Measurements from ENCODE around the gene TRIM40.

Gene TRIM40

DNA sequence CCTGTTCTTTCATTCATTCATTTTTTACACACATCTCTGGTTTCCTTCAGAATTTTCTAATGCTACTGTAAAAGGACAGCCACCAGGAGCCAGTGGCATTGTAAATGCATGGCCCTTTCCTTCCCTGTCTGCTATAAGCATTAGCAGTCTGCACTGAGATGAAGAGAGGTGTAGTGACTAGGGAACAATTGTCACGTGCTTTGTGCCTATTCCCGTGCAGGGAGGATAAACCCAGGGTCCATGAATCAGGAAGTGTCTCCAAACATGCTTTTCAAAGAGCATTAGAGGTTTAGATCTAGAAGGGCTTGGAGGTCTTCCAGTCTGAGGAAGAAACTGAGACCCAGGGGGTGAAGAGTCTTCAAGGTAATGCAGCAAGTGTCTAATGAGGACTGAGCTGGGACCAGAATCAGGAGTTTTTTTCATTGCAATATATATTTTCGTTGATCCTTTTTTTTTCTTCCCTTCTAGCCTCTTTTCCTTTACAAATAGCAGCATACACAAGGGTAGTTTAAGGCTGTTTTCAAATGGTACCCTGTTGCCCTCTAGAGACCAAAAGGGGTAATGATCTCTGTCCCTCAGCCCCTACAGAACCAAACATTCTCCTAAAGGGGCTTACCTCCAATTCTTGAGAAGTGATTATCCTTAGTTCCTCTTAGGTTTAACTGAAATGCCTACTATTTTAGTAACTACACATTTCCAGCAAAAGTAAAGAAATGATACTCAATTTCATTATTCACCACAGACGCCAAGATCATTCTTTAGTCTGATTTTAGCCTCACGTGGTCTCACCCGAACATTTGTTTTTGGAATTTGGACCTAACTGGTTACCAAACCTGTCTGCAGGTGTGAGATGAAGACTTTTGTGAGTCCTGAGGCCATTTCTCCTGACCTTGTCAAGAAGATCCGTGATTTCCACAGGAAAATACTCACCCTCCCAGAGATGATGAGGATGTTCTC is 34.0 kb downstream of the TRIM40 start:
- no peak for TF ChIP-seq TAF1 (IDR thresholded peaks at IDR 0.05; ENCODE audit: borderline replicate concordance, insufficient read depth, low read length)
- TF ChIP-seq SIN3A (IDR thresholded peaks at IDR 0.05; ENCODE audit: borderline replicate concordance, insufficient read depth, low read length), result no peak

DNA sequence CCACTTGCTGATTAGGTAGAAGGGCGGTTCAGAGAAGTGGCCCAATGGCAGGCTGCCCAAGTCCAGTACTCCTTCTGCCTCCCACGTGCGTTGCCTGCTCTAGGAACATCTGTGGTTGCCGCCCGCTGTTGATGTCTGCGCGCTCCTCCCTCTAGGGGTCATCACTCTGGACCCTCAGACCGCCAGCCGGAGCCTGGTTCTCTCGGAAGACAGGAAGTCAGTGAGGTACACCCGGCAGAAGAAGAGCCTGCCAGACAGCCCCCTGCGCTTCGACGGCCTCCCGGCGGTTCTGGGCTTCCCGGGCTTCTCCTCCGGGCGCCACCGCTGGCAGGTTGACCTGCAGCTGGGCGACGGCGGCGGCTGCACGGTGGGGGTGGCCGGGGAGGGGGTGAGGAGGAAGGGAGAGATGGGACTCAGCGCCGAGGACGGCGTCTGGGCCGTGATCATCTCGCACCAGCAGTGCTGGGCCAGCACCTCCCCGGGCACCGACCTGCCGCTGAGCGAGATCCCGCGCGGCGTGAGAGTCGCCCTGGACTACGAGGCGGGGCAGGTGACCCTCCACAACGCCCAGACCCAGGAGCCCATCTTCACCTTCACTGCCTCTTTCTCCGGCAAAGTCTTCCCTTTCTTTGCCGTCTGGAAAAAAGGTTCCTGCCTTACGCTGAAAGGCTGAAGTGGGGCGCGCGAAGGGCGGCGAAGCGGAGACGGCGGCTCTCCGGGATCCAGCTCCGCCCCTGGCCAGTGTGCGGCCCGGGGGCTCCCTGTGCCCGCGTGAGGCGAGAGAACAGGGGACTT is 35.9 kb downstream of the TRIM40 start:
- TF ChIP-seq, protein P1, sequence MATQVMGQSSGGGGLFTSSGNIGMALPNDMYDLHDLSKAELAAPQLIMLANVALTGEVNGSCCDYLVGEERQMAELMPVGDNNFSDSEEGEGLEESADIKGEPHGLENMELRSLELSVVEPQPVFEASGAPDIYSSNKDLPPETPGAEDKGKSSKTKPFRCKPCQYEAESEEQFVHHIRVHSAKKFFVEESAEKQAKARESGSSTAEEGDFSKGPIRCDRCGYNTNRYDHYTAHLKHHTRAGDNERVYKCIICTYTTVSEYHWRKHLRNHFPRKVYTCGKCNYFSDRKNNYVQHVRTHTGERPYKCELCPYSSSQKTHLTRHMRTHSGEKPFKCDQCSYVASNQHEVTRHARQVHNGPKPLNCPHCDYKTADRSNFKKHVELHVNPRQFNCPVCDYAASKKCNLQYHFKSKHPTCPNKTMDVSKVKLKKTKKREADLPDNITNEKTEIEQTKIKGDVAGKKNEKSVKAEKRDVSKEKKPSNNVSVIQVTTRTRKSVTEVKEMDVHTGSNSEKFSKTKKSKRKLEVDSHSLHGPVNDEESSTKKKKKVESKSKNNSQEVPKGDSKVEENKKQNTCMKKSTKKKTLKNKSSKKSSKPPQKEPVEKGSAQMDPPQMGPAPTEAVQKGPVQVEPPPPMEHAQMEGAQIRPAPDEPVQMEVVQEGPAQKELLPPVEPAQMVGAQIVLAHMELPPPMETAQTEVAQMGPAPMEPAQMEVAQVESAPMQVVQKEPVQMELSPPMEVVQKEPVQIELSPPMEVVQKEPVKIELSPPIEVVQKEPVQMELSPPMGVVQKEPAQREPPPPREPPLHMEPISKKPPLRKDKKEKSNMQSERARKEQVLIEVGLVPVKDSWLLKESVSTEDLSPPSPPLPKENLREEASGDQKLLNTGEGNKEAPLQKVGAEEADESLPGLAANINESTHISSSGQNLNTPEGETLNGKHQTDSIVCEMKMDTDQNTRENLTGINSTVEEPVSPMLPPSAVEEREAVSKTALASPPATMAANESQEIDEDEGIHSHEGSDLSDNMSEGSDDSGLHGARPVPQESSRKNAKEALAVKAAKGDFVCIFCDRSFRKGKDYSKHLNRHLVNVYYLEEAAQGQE (IDR thresholded peaks at IDR 0.05; ENCODE audit: insufficient read depth in 1 of 2, low read depth in 2 of 2, low read length in 2 of 2), result no peak
- TF ChIP-seq POLR2AphosphoS5 (IDR thresholded peaks at IDR 0.05; ENCODE audit: low read depth, low read length) (no peak), FOXP2 (optimal IDR thresholded peaks at IDR 0.05; ENCODE audit: borderline replicate concordance, extremely low read depth, extremely low read length, insufficient read depth) (no peak), SIN3A (IDR thresholded peaks at IDR 0.05; ENCODE audit: borderline replicate concordance, insufficient read depth, low read length) (no peak), TAF1 (IDR thresholded peaks at IDR 0.05; ENCODE audit: borderline replicate concordance, insufficient read depth, low read length) (no peak)

DNA sequence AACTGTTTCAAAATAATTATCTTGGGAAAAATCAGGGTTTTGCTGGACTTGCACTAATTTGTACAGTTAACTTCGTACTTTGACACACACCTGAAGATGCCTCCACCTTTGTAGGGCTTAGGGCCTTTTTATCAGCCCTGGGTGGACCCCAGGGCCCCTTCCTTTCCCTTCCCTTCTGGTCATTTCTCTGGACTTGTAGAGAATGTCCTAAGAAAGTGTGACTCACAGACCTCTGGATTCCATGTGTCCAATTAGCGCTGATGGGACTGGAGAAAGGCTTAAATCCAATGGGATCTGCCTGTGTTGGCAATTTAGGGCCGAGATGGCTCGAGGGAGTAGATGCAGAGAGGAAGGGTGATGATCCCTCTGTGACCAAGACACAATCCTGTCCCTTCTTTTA is 36.7 kb downstream of the TRIM40 start:
- TF ChIP-seq, protein P1 (IDR thresholded peaks at IDR 0.05; ENCODE audit: insufficient read depth in 1 of 2, low read depth in 2 of 2, low read length in 2 of 2), result no peak
- TF ChIP-seq FOXP2 (optimal IDR thresholded peaks at IDR 0.05; ENCODE audit: borderline replicate concordance, extremely low read depth, extremely low read length, insufficient read depth), result no peak

- TF ChIP-seq POLR2AphosphoS5 (IDR thresholded peaks at IDR 0.05; ENCODE audit: low read depth, low read length), result no peak
- TF ChIP-seq FOXP2 (optimal IDR thresholded peaks at IDR 0.05; ENCODE audit: borderline replicate concordance, extremely low read depth, extremely low read length, insufficient read depth), result no peak
- TF ChIP-seq, protein P1 (IDR thresholded peaks at IDR 0.05; ENCODE audit: insufficient read depth in 1 of 2, low read depth in 2 of 2, low read length in 2 of 2), result no peak
- TF ChIP-seq TAF1 (IDR thresholded peaks at IDR 0.05; ENCODE audit: borderline replicate concordance, insufficient read depth, low read length), result no peak
- no peak for TF ChIP-seq SIN3A (IDR thresholded peaks at IDR 0.05; ENCODE audit: borderline replicate concordance, insufficient read depth, low read length)
These were observed 39.8 kb downstream of the TRIM40 start for GRCh38 chr6:30175765-30176164.

- TF ChIP-seq FOXP2 (optimal IDR thresholded peaks at IDR 0.05; ENCODE audit: borderline replicate concordance, extremely low read depth, extremely low read length, insufficient read depth), result no peak
- no peak for TF ChIP-seq POLR2AphosphoS5 (IDR thresholded peaks at IDR 0.05; ENCODE audit: low read depth, low read length)
- no peak for TF ChIP-seq SIN3A (IDR thresholded peaks at IDR 0.05; ENCODE audit: borderline replicate concordance, insufficient read depth, low read length)
- no peak for TF ChIP-seq TAF1 (IDR thresholded peaks at IDR 0.05; ENCODE audit: borderline replicate concordance, insufficient read depth, low read length)
- TF ChIP-seq, protein P1 (IDR thresholded peaks at IDR 0.05; ENCODE audit: insufficient read depth in 1 of 2, low read depth in 2 of 2, low read length in 2 of 2), result no peak
These were observed 42.9 kb downstream of the TRIM40 start for GRCh38 chr6:30178837-30179236.

Data from PFSK-1 (cell line).